ENCODE data around the gene NUMA1. TPM values are rescaled to one million over a fixed set of nuclear protein-coding genes. Genes with fewer than 3 reads are reported as not detected.

NUMA1 gene
- total RNA-seq, 1 donor from 2014 or later = 247 TPM

GRCh38 chr11:71987521-71987920 is 92.8 kb downstream of the NUMA1 start:
- Mint-ChIP-seq H3K4me3 (ENCODE audit: unreplicated experiment) (no peak overlapping the region), H3K9me3 (ENCODE audit: unreplicated experiment) (no peaks in the 10 kb centered on the region), H3K4me1 (ENCODE audit: unreplicated experiment) (peaks cover 8% of the 10 kb centered on the region), H3K27me3 (ENCODE audit: unreplicated experiment) (no peaks in the 10 kb centered on the region), H3K27ac (ENCODE audit: unreplicated experiment) (no peak overlapping the region), H3K36me3 (ENCODE audit: unreplicated experiment) (peaks cover 16% of the 10 kb centered on the region)
- no peak for DNase-seq (ENCODE audit: extremely low spot score, unreplicated experiment)
- TF ChIP-seq CTCF (IDR thresholded peaks at IDR 0.05) = no peak

- no peak for TF ChIP-seq CTCF (IDR thresholded peaks at IDR 0.05)
- Mint-ChIP-seq H3K4me3 (ENCODE audit: unreplicated experiment) (no peak overlapping the region), H3K4me1 (ENCODE audit: unreplicated experiment) (peaks cover 8% of the 10 kb centered on the region)
Measured at GRCh38 chr11:71986131-71986530, 94.2 kb downstream of the NUMA1 start.

GRCh38 chr11:71979602-71980001 is 100.7 kb downstream of the NUMA1 start:
- Mint-ChIP-seq H3K36me3 (ENCODE audit: unreplicated experiment) (peaks cover 19% of the 10 kb centered on the region), H3K27ac (ENCODE audit: unreplicated experiment) (no peak overlapping the region), H3K27me3 (ENCODE audit: unreplicated experiment) (no peaks in the 10 kb centered on the region), H3K9me3 (ENCODE audit: unreplicated experiment) (no peaks in the 10 kb centered on the region), H3K4me3 (ENCODE audit: unreplicated experiment) (no peak overlapping the region), H3K4me1 (ENCODE audit: unreplicated experiment) (no peaks in the 10 kb centered on the region)
- DNase-seq (ENCODE audit: extremely low spot score, unreplicated experiment) = no peak
- TF ChIP-seq CTCF (IDR thresholded peaks at IDR 0.05) = no peak

More at GRCh38 chr11:71986131-71986530, 94.2 kb downstream of the NUMA1 start:
- peaks cover 14% of the 10 kb centered on the region for H3K36me3 Mint-ChIP-seq (ENCODE audit: unreplicated experiment)
- no peaks in the 10 kb centered on the region for H3K9me3 Mint-ChIP-seq (ENCODE audit: unreplicated experiment)
- H3K27me3 Mint-ChIP-seq (ENCODE audit: unreplicated experiment) = no peaks in the 10 kb centered on the region
- no peak for DNase-seq (ENCODE audit: extremely low spot score, unreplicated experiment)
- peak overlapping the region; percentile 9 for H3K27ac Mint-ChIP-seq (ENCODE audit: unreplicated experiment)

GRCh38 chr11:71979094-71979493 is 101.2 kb downstream of the NUMA1 start:
- no peaks in the 10 kb centered on the region for H3K4me1 Mint-ChIP-seq (ENCODE audit: unreplicated experiment)

More at GRCh38 chr11:71979094-71979493, 101.2 kb downstream of the NUMA1 start:
- H3K27me3 Mint-ChIP-seq (ENCODE audit: unreplicated experiment) = no peaks in the 10 kb centered on the region
- no peaks in the 10 kb centered on the region for H3K9me3 Mint-ChIP-seq (ENCODE audit: unreplicated experiment)
- H3K4me3 Mint-ChIP-seq (ENCODE audit: unreplicated experiment) = no peak overlapping the region
- H3K36me3 Mint-ChIP-seq (ENCODE audit: unreplicated experiment) = peaks cover 19% of the 10 kb centered on the region
- H3K27ac Mint-ChIP-seq (ENCODE audit: unreplicated experiment) = no peak overlapping the region
- no peak for TF ChIP-seq CTCF (IDR thresholded peaks at IDR 0.05)
- no peak for DNase-seq (ENCODE audit: extremely low spot score, unreplicated experiment)
